Stimulated activated CD8-positive, alpha-beta memory T cell treated with anti-CD3 and anti-CD28 coated beads, Interleukin-4, amount 100 ng/mL, for 4 hours (primary cell): ENCODE measurements around the gene PHYH.

Experiments used
- DNase-seq, 2 donors: peaks; one replicate each; pipeline ENCODE4 v3.0.0-alpha.2; 2020; ENCODE audit warnings: low read depth in 2 of 2, low spot score in 1 of 2

PHYH gene

GRCh38 chr10:13231190-13231589 lies 68.7 kb downstream of the PHYH start:
- no peak for DNase-seq
